Trophoblast cell (in vitro differentiated cells and primary cell): ENCODE measurements around the gene KCNG4.

ENCODE experiments used
- DNase-seq, 2 donors: peaks; one replicate each; pipeline ENCODE4 v3.0.0-alpha.2; 2016
- H2AFZ ChIP-seq: 2 replicates; pipeline ENCODE4 v1.6.1; 2013; ENCODE audit warnings: low read length, moderate library complexity, mild to moderate bottlenecking; ENCODE audit not compliant: insufficient read depth, poor library complexity
- H2AK5ac ChIP-seq: 2 replicates; pipeline ENCODE4 v1.6.1; 2013; ENCODE audit warnings: mild to moderate bottlenecking, low read length
- H2BK120ac ChIP-seq: 2 replicates; pipeline ENCODE4 v1.6.1; 2013; ENCODE audit warnings: low read length, mild to moderate bottlenecking, moderate library complexity; ENCODE audit not compliant: insufficient read depth, poor library complexity
- H2BK12ac ChIP-seq: 2 replicates; pipeline ENCODE4 v1.6.1; 2013; ENCODE audit warnings: mild to moderate bottlenecking, low read length, moderate library complexity
- H2BK5ac ChIP-seq: 2 replicates; pipeline ENCODE4 v1.6.1; 2013; ENCODE audit warnings: low read length, low read depth, moderate library complexity, mild to moderate bottlenecking; ENCODE audit not compliant: poor library complexity
- H3K14ac ChIP-seq: 2 replicates; pipeline ENCODE4 v1.6.1; 2013; ENCODE audit warnings: mild to moderate bottlenecking, low read length
- H3K18ac ChIP-seq: 2 replicates; pipeline ENCODE4 v1.6.1; 2013; ENCODE audit warnings: mild to moderate bottlenecking, low read length
- H3K23ac ChIP-seq: 2 replicates; pipeline ENCODE4 v1.6.1; 2013; ENCODE audit warnings: low read length
- H3K27ac ChIP-seq: 2 replicates; pipeline ENCODE4 v1.5.1; 2013; ENCODE audit warnings: low read depth, mild to moderate bottlenecking, inconsistent platforms, low read length, moderate library complexity
- H3K27me3 ChIP-seq: 2 replicates; pipeline ENCODE4 v1.6.1; 2013; ENCODE audit warnings: inconsistent platforms, mild to moderate bottlenecking, low read length, moderate library complexity; ENCODE audit not compliant: insufficient read depth
- H3K36me3 ChIP-seq, 2 experiments: 1 replicate in 1 of 2; 2 replicates in 1 of 2; pipeline ENCODE4 v1.6.1; 2013; ENCODE audit warnings: low read length in 2 of 2, mild to moderate bottlenecking in 2 of 2, moderate library complexity in 1 of 2; ENCODE audit not compliant: insufficient read depth in 2 of 2, control insufficient read depth in 1 of 2
- H3K4ac ChIP-seq: 2 replicates; pipeline ENCODE4 v1.6.1; 2013; ENCODE audit warnings: low read depth, mild to moderate bottlenecking, low read length, moderate library complexity
- H3K4me1 ChIP-seq, 2 experiments: 1 replicate in 1 of 2; 2 replicates in 1 of 2; pipeline ENCODE4 v1.6.1; 2013; ENCODE audit warnings: low read length in 2 of 2, mild to moderate bottlenecking in 2 of 2, moderate library complexity in 1 of 2; ENCODE audit not compliant: insufficient read depth in 2 of 2, control insufficient read depth in 1 of 2
- H3K4me2 ChIP-seq: 2 replicates; pipeline ENCODE4 v1.6.1; 2013; ENCODE audit warnings: inconsistent platforms, mild to moderate bottlenecking, low read length, moderate library complexity
- H3K4me3 ChIP-seq: 2 replicates; pipeline ENCODE4 v1.5.1; 2013; ENCODE audit warnings: mild to moderate bottlenecking, low read depth, low read length, inconsistent platforms
- H3K79me1 ChIP-seq: one replicate; pipeline ENCODE4 v1.6.1; 2013; ENCODE audit warnings: low read length
- H3K79me2 ChIP-seq: 2 replicates; pipeline ENCODE4 v1.6.1; 2013; ENCODE audit warnings: low read length, mild to moderate bottlenecking; ENCODE audit not compliant: control insufficient read depth, insufficient read depth, poor library complexity
- H3K9ac ChIP-seq: 2 replicates; pipeline ENCODE4 v1.6.1; 2013; ENCODE audit warnings: mild to moderate bottlenecking, low read length
- H3K9me3 ChIP-seq: 2 replicates; pipeline ENCODE4 v1.6.1; 2013; ENCODE audit warnings: low read depth, mild to moderate bottlenecking, control low read depth, inconsistent platforms, low read length; ENCODE audit not compliant: insufficient read depth
- H4K12ac ChIP-seq: 2 replicates; pipeline ENCODE4 v1.6.1; 2013; ENCODE audit warnings: low read depth, mild to moderate bottlenecking, low read length, moderate library complexity
- H4K8ac ChIP-seq: 2 replicates; pipeline ENCODE4 v1.6.1; 2013; ENCODE audit warnings: low read depth, mild to moderate bottlenecking, low read length, moderate library complexity
- H4K91ac ChIP-seq: one replicate; pipeline ENCODE4 v1.6.1; 2013; ENCODE audit warnings: low read depth, mild to moderate bottlenecking, low read length, moderate library complexity
- WGBS: extraction: QIAGEN DNeasy Blood & Tissue Kit; methylation state at CpG from one replicate; pipeline ENCODE4 v1.1.7; 2013; ENCODE audit warnings: missing lambda C conversion rate; ENCODE audit not compliant: insufficient read length, insufficient coverage; ENCODE audit errors: extremely low coverage; 5-methylcytosine and 5-hydroxymethylcytosine counted together

KCNG4 gene

GRCh38 chr16:84199861-84200260 is 40.0 kb downstream of the KCNG4 start:
- Histone ChIP-seq H3K4me3 (no peak overlapping the region), H3K27me3 (no peaks in the 10 kb centered on the region), H3K79me2 (no peaks in the 10 kb centered on the region), H3K14ac (no peak overlapping the region), H3K36me3 (no peaks in the 10 kb centered on the region), H3K9ac (no peak overlapping the region), H2AFZ (no peak overlapping the region), H3K27ac (no peak overlapping the region), H2AK5ac (no peak overlapping the region), H2BK12ac (no peak overlapping the region), H3K23ac (no peak overlapping the region), H2BK5ac (no peak overlapping the region), H3K4ac (no peak overlapping the region), H3K79me1 (no peaks in the 10 kb centered on the region), H3K18ac (no peak overlapping the region), H3K9me3 (no peaks in the 10 kb centered on the region), H4K12ac (no peak overlapping the region), H2BK120ac (no peak overlapping the region), H4K91ac (no peak overlapping the region), H3K4me2 (no peak overlapping the region), H4K8ac (no peak overlapping the region), H3K4me1 (peaks cover 2 to 3% of the 10 kb centered on the region in 2 experiments)
- peak in 1 of 2 donors; percentile 26 for DNase-seq
- whole genome bisulfite sequencing: no CpG with 5 or more reads among the region's 10 CpGs

GRCh38 chr16:84199097-84199496 is 40.7 kb downstream of the KCNG4 start:
- H3K27ac ChIP-seq: no peak overlapping the region
- no peaks in the 10 kb centered on the region for H3K79me1 ChIP-seq
- no peaks in the 10 kb centered on the region for H3K79me2 ChIP-seq
- no peak overlapping the region for H2AFZ ChIP-seq
- H3K9ac ChIP-seq: no peak overlapping the region
- WGBS: no CpG with 5 or more reads among the region's 13 CpGs
- H3K14ac ChIP-seq: no peak overlapping the region
- H4K8ac ChIP-seq: no peak overlapping the region
- H3K27me3 ChIP-seq: no peaks in the 10 kb centered on the region
- H2BK120ac ChIP-seq: no peak overlapping the region
- H3K18ac ChIP-seq: no peak overlapping the region
- H2AK5ac ChIP-seq: no peak overlapping the region
- no peak overlapping the region for H3K4me3 ChIP-seq
- no peak overlapping the region for H3K4me2 ChIP-seq
- no peak overlapping the region for H3K4ac ChIP-seq
- no peaks in the 10 kb centered on the region for H3K9me3 ChIP-seq
- no peak for DNase-seq
- peaks cover 2 to 3% of the 10 kb centered on the region in 2 experiments for H3K4me1 ChIP-seq
- H4K12ac ChIP-seq: no peak overlapping the region
- H2BK5ac ChIP-seq: no peak overlapping the region
- H3K36me3 ChIP-seq: no peaks in the 10 kb centered on the region
- H4K91ac ChIP-seq: no peak overlapping the region
- H3K23ac ChIP-seq: no peak overlapping the region
- H2BK12ac ChIP-seq: no peak overlapping the region

- H3K23ac ChIP-seq: no peak overlapping the region
- H4K12ac ChIP-seq: no peak overlapping the region
- H3K27me3 ChIP-seq: no peaks in the 10 kb centered on the region
- H3K27ac ChIP-seq: no peak overlapping the region
- H3K4me3 ChIP-seq: no peak overlapping the region
- DNase-seq: no peak
- H3K9ac ChIP-seq: no peak overlapping the region
- H3K18ac ChIP-seq: no peak overlapping the region
- no CpG with 5 or more reads among the region's 10 CpGs for WGBS
- peaks cover 2 to 3% of the 10 kb centered on the region in 2 experiments for H3K4me1 ChIP-seq
- H3K79me2 ChIP-seq: no peaks in the 10 kb centered on the region
- H3K4ac ChIP-seq: no peak overlapping the region
- no peak overlapping the region for H2AFZ ChIP-seq
- no peak overlapping the region for H4K8ac ChIP-seq
- no peak overlapping the region for H2BK120ac ChIP-seq
- no peak overlapping the region for H2AK5ac ChIP-seq
- no peak overlapping the region for H3K4me2 ChIP-seq
- no peak overlapping the region for H3K14ac ChIP-seq
- H3K9me3 ChIP-seq: no peaks in the 10 kb centered on the region
- no peak overlapping the region for H2BK5ac ChIP-seq
- no peak overlapping the region for H4K91ac ChIP-seq
- H3K79me1 ChIP-seq: no peaks in the 10 kb centered on the region
- H2BK12ac ChIP-seq: no peak overlapping the region
- no peaks in the 10 kb centered on the region for H3K36me3 ChIP-seq
These were observed 41.4 kb downstream of the KCNG4 start for GRCh38 chr16:84198401-84198800.

GRCh38 chr16:84197466-84198128 is 42.2 kb downstream of the KCNG4 start:
- Histone ChIP-seq H4K91ac (no peak overlapping the region), H3K4me2 (no peak overlapping the region), H3K23ac (no peak overlapping the region), H3K18ac (no peak overlapping the region), H3K9me3 (no peaks in the 10 kb centered on the region), H3K27ac (no peak overlapping the region), H3K4me1 (peaks cover 2 to 3% of the 10 kb centered on the region in 2 experiments), H2AK5ac (no peak overlapping the region), H3K79me2 (no peaks in the 10 kb centered on the region), H2BK120ac (no peak overlapping the region), H2AFZ (no peak overlapping the region), H3K14ac (no peak overlapping the region), H3K4ac (no peak overlapping the region), H4K8ac (no peak overlapping the region), H3K4me3 (no peak overlapping the region), H3K27me3 (no peaks in the 10 kb centered on the region), H3K9ac (no peak overlapping the region), H3K36me3 (no peaks in the 10 kb centered on the region), H3K79me1 (no peaks in the 10 kb centered on the region), H2BK5ac (no peak overlapping the region), H4K12ac (no peak overlapping the region), H2BK12ac (no peak overlapping the region)
- WGBS: no CpG with 5 or more reads among the region's 14 CpGs
- DNase-seq: no peak
